GM12878 (cell line): ENCODE data around the gene RPE65. TPM values are rescaled to one million over a fixed set of nuclear protein-coding genes. Genes with fewer than 3 reads are reported as not detected.

Source experiments
- ATAC-seq: fragments of 200-7000 bp; cut with Tn5 transposase; 3 replicates; pipeline ENCODE4 v1.9.1; 2020; ENCODE audit warnings: mild to moderate bottlenecking, moderate library complexity
- BruUV-seq: library from RNA; stranded (reverse); fragments of 400-500 nt; replicated peaks from 2 replicates; lab custom pipeline; 2021; lab: Mats Ljungman, UMichigan
- CTCF ChIA-PET: fragments of 300-600 bp; sonication (Branson Sonifier 250); formaldehyde crosslinking; extraction: SDS; loops from one replicate; lab custom pipeline; 2021; ENCODE audit warnings: inconsistent platforms; lab: Yijun Ruan, JAX
- POLR2A ChIA-PET: fragments of 350-600 bp; formaldehyde crosslinking; extraction: SDS; loops from one replicate; lab custom pipeline; 2021; ENCODE audit warnings: inconsistent platforms; lab: Charles Lee
- RAD21 ChIA-PET: fragments of 300-600 bp; sonication (Branson Sonifier 250); formaldehyde crosslinking; loops from one replicate; lab custom pipeline; 2023; ENCODE audit warnings: antibody characterized with exemption; ENCODE audit not compliant: unreplicated experiment; lab: Charles Lee
- SMC1A ChIA-PET: fragments of 300-600 bp; sonication (Branson Sonifier 250); formaldehyde crosslinking; loops from one replicate; lab custom pipeline; 2023; ENCODE audit not compliant: unreplicated experiment, uncharacterized antibody; lab: Charles Lee
- DNase-seq: peaks from one replicate; pipeline ENCODE4 v3.0.0-alpha.2; 2011; ENCODE audit warnings: low read depth, low spot score
- FAIRE-seq: peaks from 3 replicates; lab custom pipeline; 2011; peaks lifted over from hg19 to GRCh38; lab: Jason Lieb, UNC
- H2AFZ ChIP-seq: 2 replicates; pipeline ENCODE4 v1.6.0; 2011; ENCODE audit warnings: low read depth, low read length, control low read depth; ENCODE audit not compliant: control insufficient read depth
- H3K27ac ChIP-seq: 2 replicates; pipeline ENCODE4 v1.5.1; 2011; ENCODE audit warnings: control low read depth; ENCODE audit not compliant: control insufficient read depth, insufficient read depth
- H3K27me3 ChIP-seq, 2 experiments: replicated peaks in 1 of 2; 2 replicates each; pipeline versions ENCODE4 v1.6.0 to v1.6.1; 2011; ENCODE audit warnings: low read length in 1 of 2; ENCODE audit not compliant: control insufficient read depth in 2 of 2, insufficient read depth in 2 of 2
- H3K36me3 ChIP-seq, 2 experiments: 2 replicates each; pipeline ENCODE4 v1.5.1; 2011; ENCODE audit warnings: low read length in 1 of 2; ENCODE audit not compliant: control insufficient read depth in 2 of 2, insufficient read depth in 2 of 2
- H3K4me1 ChIP-seq: 2 replicates; pipeline ENCODE4 v1.6.1; 2011; ENCODE audit warnings: mild to moderate bottlenecking, low read length, moderate library complexity, mixed read lengths; ENCODE audit not compliant: control insufficient read depth, insufficient read depth
- H3K4me2 ChIP-seq: 2 replicates; pipeline ENCODE4 v1.6.0; 2011; ENCODE audit warnings: control low read depth; ENCODE audit not compliant: control insufficient read depth, insufficient read depth
- H3K4me3 ChIP-seq: fragments of 200-600 bp; sonication (generic); 2 replicates; pipeline ENCODE4 v1.5.1; 2016
- H3K79me2 ChIP-seq: 2 replicates; pipeline ENCODE4 v1.6.0; 2011; ENCODE audit warnings: low read length; ENCODE audit not compliant: control insufficient read depth, insufficient read depth
- H3K9ac ChIP-seq: 2 replicates; pipeline ENCODE4 v1.8.0; 2011; ENCODE audit warnings: low read length, control low read depth, mixed read lengths; ENCODE audit not compliant: control insufficient read depth, insufficient read depth
- H3K9me3 ChIP-seq: replicated peaks from 3 replicates; pipeline ENCODE4 v1.5.1; 2011; ENCODE audit warnings: mild to moderate bottlenecking, low read length; ENCODE audit not compliant: control insufficient read depth, insufficient read depth
- H4K20me1 ChIP-seq: 2 replicates; pipeline ENCODE4 v1.6.0; 2011; ENCODE audit not compliant: control insufficient read depth, insufficient read depth
- ASH2L ChIP-seq: fragments of 300-600, 200-600 bp; sonication (generic); IDR thresholded peaks from 2 replicates; pipeline ENCODE4 v1.6.1; 2017; ENCODE audit warnings: low read depth, mild to moderate bottlenecking, borderline replicate concordance
- BACH1 ChIP-seq: fragments of 450-650 bp; IDR thresholded peaks from 2 replicates; pipeline ENCODE4 v1.6.1; 2017; ENCODE audit warnings: mild to moderate bottlenecking, borderline replicate concordance
- BCL11A ChIP-seq: IDR thresholded peaks from 2 replicates; pipeline ENCODE4 v1.6.1; 2011; ENCODE audit warnings: low read depth, low read length
- BHLHE40 ChIP-seq, 2 experiments: fragments of 450-650 bp in 1 of 2; IDR thresholded peaks; 2 replicates each; pipeline ENCODE4 v1.6.1; 2011 to 2017; ENCODE audit warnings: low read depth in 2 of 2, borderline replicate concordance in 1 of 2, improper control_type of control experiment in 1 of 2, low read length in 1 of 2, mild to moderate bottlenecking in 1 of 2
- MTA2 ChIP-seq: fragments of 450-650 bp; IDR thresholded peaks from 2 replicates; pipeline ENCODE4 v1.6.1; 2016; ENCODE audit warnings: low read depth, mild to moderate bottlenecking, moderate library complexity
- MTA3 ChIP-seq: IDR thresholded peaks from 2 replicates; pipeline ENCODE4 v1.6.1; 2012; ENCODE audit warnings: low read length, inconsistent platforms, borderline replicate concordance
- RUNX3 ChIP-seq: IDR thresholded peaks from 2 replicates; pipeline ENCODE4 v1.6.1; 2012; ENCODE audit warnings: low read length, inconsistent platforms
- SP1 ChIP-seq: IDR thresholded peaks from one replicate; pipeline ENCODE4 v1.6.1; 2011; ENCODE audit warnings: low read depth, low read length
- ZNF207 ChIP-seq: fragments of 450-650 bp; IDR thresholded peaks from 2 replicates; pipeline ENCODE4 v1.6.1; 2014; ENCODE audit warnings: antibody characterized with exemption, mild to moderate bottlenecking, borderline replicate concordance
- ZNF217 ChIP-seq: fragments of 450-650 bp; IDR thresholded peaks from 2 replicates; pipeline ENCODE4 v1.6.1; 2017; ENCODE audit warnings: antibody characterized with exemption, mild to moderate bottlenecking
- WGBS: methylation state at CpG from one replicate; pipeline ENCODE4 v1.1.6; 2016; ENCODE audit warnings: low lambda C conversion rate; ENCODE audit not compliant: insufficient replicate concordance, insufficient coverage; ENCODE audit errors: missing lambda C conversion rate; 5-methylcytosine and 5-hydroxymethylcytosine counted together
- in situ Hi-C: fragments of 300-500 bp; cut with MboI; formaldehyde crosslinking; loops from 9 replicates; pipeline ENCODE4 v1.14.3; 2018; ENCODE audit warnings: mixed read lengths
- intact Hi-C: fragments of 100-400 bp; cut with micrococcal nuclease; formaldehyde crosslinking; loops from one replicate; pipeline ENCODE4 v1.14.2; 2022; ENCODE audit not compliant: unreplicated experiment
- polyA plus RNA-seq, 11 experiments: library from polyadenylated mRNA; depleted of rRNA in 4 of 11; unstranded in 6 of 11; stranded (reverse) in 5 of 11; fragments of >200 nt; fragmentation: Nextera tagmentation in 4 of 11; fragmentation: Illumina TruSeq in 1 of 11; extraction: Ambion mirVana in 4 of 11; extraction: Trizol in 1 of 11; gene quantifications; 1 replicate in 1 of 11; 2 replicates in 10 of 11; pipeline versions ENCODE4 v1.2.1 to v1.2.3, GENCODE V29; 2011 to 2016; ENCODE audit warnings: inconsistent platforms in 2 of 11, missing spikeins in 2 of 11, low read depth in 1 of 11
- total RNA-seq, 4 experiments: library from RNA; depleted of rRNA in 3 of 4; stranded (reverse); fragments of >200 nt in 3 of 4; fragmentation: Illumina TruSeq in 1 of 4; extraction: Trizol in 1 of 4; gene quantifications; 2 replicates each; pipeline versions ENCODE4 v1.2.1 to v1.2.3, GENCODE V29; 2013 to 2021

RPE65 gene
- total and polyA plus RNA-seq, 10 of the 15 experiments (the other 5 are each of a cell fraction or from before 2014, with no cell fraction given): not detected

DNA sequence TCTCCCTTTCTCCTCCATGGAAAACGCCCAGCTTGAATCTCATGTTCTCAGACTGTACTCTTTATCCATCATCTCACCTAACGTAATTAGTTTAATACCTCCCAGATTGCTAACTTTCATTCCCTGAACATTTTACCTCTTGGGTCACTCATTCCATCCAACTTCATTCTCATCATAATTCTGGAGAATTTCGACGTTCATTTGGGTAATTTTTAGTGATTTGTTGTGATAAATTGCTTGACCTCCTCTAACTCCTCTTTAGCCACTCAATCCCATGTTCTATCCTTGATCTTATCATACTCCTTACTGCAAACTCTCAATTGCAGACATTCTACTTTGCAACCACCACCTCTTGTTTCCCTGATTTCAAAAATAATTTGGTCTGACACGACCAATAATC is 28.4 kb downstream of the RPE65 start:
- no peak for DNase-seq
- no TSS peak for BruUV-seq

DNA sequence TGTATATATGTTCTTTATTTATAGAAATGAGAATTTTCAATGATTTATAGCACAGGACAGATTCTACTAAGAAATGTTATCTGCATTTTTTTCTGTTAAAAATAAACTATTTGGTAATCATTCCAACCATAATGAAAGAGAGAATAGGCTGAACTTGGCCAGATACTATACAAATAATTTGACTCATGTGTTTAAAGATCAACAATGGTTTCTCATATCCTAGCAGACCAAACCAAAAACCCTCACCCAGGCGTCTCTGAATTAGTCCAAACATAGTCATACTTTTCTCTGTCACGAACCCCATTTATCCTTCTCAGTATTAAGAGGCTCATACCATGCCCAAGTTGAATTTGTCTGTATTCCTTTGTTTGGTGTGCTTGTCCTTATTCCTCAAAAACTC is 40.3 kb downstream of the RPE65 start:
- Histone ChIP-seq H4K20me1 (no peaks in the 10 kb centered on the region), H3K9ac (no peak overlapping the region), H2AFZ (no peak overlapping the region), H3K79me2 (no peaks in the 10 kb centered on the region), H3K4me3 (no peak overlapping the region), H3K4me1 (no peaks in the 10 kb centered on the region), H3K9me3 (no peaks in the 10 kb centered on the region), H3K36me3 (no peaks in the 10 kb centered on the region), H3K27ac (no peak overlapping the region), H3K27me3 (no peaks in the 10 kb centered on the region), H3K4me2 (no peak overlapping the region)
- RAD21 ChIA-PET: interaction anchor here (1.5 kb wide), 1 partner anchor 289 kb away, joined by 3 read pairs; no protein-coding TSS in a partner anchor
- no TSS peak for BruUV-seq
- WGBS: 0% methylated on average over 2 of the region's 2 CpGs
- DNase-seq (no peak), FAIRE-seq (no peak), ATAC-seq (no peak)
- SMC1A ChIA-PET: no interaction called here
- POLR2A ChIA-PET: no interaction called here
- in situ Hi-C loops (no loop called here), intact Hi-C loops (no loop called here)
- CTCF ChIA-PET: no interaction called here
- no peak for TF ChIP-seq BHLHE40 (IDR thresholded peaks at IDR 0.05; ENCODE audit: borderline replicate concordance in 1 of 2, low read depth in 2 of 2, low read length in 1 of 2)
- TF ChIP-seq RUNX3: no peak
- TF ChIP-seq ASH2L: no peak
- TF ChIP-seq BCL11A: no peak
- no peak for TF ChIP-seq BACH1
- no peak for TF ChIP-seq ZNF217

More for the DNA sequence above, 28.4 kb downstream of the RPE65 start:
- ChIA-PET POLR2A (no interaction called here), CTCF (no interaction called here), RAD21 (no interaction called here), SMC1A (no interaction called here)
- no peak overlapping the region for H3K4me2 ChIP-seq
- in situ Hi-C loops: no loop called here
- H3K4me3 ChIP-seq: no peak overlapping the region
- no peak overlapping the region for H2AFZ ChIP-seq
- H3K79me2 ChIP-seq: no peaks in the 10 kb centered on the region
- H3K27ac ChIP-seq: no peak overlapping the region
- no peak for TF ChIP-seq MTA3
- TF ChIP-seq ZNF207: no peak
- TF ChIP-seq SP1: no peak
- no peak for TF ChIP-seq MTA2
- no peak for ATAC-seq
- no peak overlapping the region for H3K9ac ChIP-seq
- H3K27me3 ChIP-seq: no peaks in the 10 kb centered on the region
- no peaks in the 10 kb centered on the region for H4K20me1 ChIP-seq
- no peaks in the 10 kb centered on the region for H3K36me3 ChIP-seq
- WGBS: 10% methylated on average over 5 of the region's 5 CpGs
- FAIRE-seq: no peak
- no peaks in the 10 kb centered on the region for H3K4me1 ChIP-seq
- intact Hi-C loops: no loop called here
- no peaks in the 10 kb centered on the region for H3K9me3 ChIP-seq
